Activated B cell treated with CpG ODN at 0.5 μM for 24 hours (primary cell): ENCODE measurements around the gene SAC3D1. TPM values are rescaled to one million over a fixed set of nuclear protein-coding genes. Genes with fewer than 3 reads are reported as not detected.
"Not testable (repeated sequence)": the region's sequence is repeated elsewhere in the genome, so short reads cannot be mapped to it uniquely, and the experiment has no call there.

Experiments used
- ATAC-seq: fragments of 200-7000 bp; cut with Tn5 transposase; one replicate; pipeline ENCODE4 v1.10.0; 2021; ENCODE audit warnings: low read depth, mild to moderate bottlenecking, moderate library complexity
- CTCF ChIA-PET: fragments of 350-600 bp; sonication (Branson Sonifier 250); formaldehyde crosslinking; loops from one replicate; lab custom pipeline; 2021; ENCODE audit warnings: antibody characterized with exemption; lab: Charles Lee
- POLR2A ChIA-PET: fragments of 350-600 bp; sonication (Branson Sonifier 250); formaldehyde crosslinking; loops from one replicate; lab custom pipeline; 2021; ENCODE audit warnings: antibody characterized with exemption; lab: Charles Lee
- DNase-seq: peaks from one replicate; pipeline ENCODE4 v3.0.0; 2022
- H3K27ac Mint-ChIP-seq: one replicate; pipeline ENCODE4 v1.8.0; 2020; ENCODE audit warnings: mixed read lengths
- H3K27me3 Mint-ChIP-seq: one replicate; pipeline ENCODE4 v1.8.0; 2021; ENCODE audit warnings: mixed read lengths
- H3K36me3 Mint-ChIP-seq: one replicate; pipeline ENCODE4 v1.8.0; 2021; ENCODE audit warnings: low read depth, mixed read lengths
- H3K4me1 Mint-ChIP-seq: one replicate; pipeline ENCODE4 v1.8.0; 2021; ENCODE audit warnings: mixed read lengths
- H3K4me3 Mint-ChIP-seq: one replicate; pipeline ENCODE4 v1.8.0; 2020; ENCODE audit warnings: mild to moderate bottlenecking, mixed read lengths
- H3K9me3 Mint-ChIP-seq: one replicate; pipeline ENCODE4 v1.8.0; 2020; ENCODE audit warnings: mixed read lengths
- intact Hi-C: fragments of 100-400 bp; cut with micrococcal nuclease; formaldehyde crosslinking; loops from one replicate; pipeline ENCODE4 v1.15.1; 2024
- total RNA-seq: library from RNA; stranded (reverse); gene quantifications from 2 replicates; pipeline ENCODE4 v1.2.3, GENCODE V29; 2022
- TF ChIP-seq, protein P1 (sequence below): fragments of 200-600 bp; IDR thresholded peaks from one replicate; pipeline ENCODE4 v1.8.0; 2022; ENCODE audit warnings: antibody characterized with exemption, mild to moderate bottlenecking

Gene SAC3D1
- total RNA-seq, 1 donor from 2014 or later: 3.8 TPM

DNA sequence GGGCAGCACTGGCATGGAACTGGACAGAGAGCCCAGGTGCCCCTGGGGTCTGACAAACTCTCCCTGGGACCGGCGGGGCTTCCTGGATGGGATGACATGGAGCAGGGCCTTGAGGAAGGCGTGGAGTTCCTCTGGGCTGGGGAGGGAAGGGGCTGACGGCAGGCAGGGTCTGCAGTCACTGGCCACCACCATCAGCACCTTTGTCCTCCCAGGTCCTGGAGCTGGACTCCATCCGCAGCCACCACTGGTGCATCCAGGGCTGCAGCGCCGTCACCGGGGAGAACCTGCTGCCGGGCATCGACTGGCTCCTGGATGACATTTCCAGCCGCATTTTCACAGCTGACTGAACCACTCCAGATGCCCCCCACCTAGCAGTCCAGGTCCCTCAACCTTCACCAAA lies 19.5 kb upstream of the SAC3D1 start:
- Mint-ChIP-seq H3K4me3 (no peak overlapping the region), H3K27ac (no peak overlapping the region), H3K36me3 (peaks cover 39% of the 10 kb centered on the region), H3K27me3 (no peaks in the 10 kb centered on the region), H3K4me1 (peaks cover 5% of the 10 kb centered on the region), H3K9me3 (no peaks in the 10 kb centered on the region)
- POLR2A ChIA-PET: interaction anchor here (0.6 kb wide), 1 partner anchor 223 kb away, joined by 9 read pairs; no protein-coding TSS in a partner anchor
- intact Hi-C loops: no loop called here
- DNase-seq (no peak), ATAC-seq (no peak)
- TF ChIP-seq, protein P1, sequence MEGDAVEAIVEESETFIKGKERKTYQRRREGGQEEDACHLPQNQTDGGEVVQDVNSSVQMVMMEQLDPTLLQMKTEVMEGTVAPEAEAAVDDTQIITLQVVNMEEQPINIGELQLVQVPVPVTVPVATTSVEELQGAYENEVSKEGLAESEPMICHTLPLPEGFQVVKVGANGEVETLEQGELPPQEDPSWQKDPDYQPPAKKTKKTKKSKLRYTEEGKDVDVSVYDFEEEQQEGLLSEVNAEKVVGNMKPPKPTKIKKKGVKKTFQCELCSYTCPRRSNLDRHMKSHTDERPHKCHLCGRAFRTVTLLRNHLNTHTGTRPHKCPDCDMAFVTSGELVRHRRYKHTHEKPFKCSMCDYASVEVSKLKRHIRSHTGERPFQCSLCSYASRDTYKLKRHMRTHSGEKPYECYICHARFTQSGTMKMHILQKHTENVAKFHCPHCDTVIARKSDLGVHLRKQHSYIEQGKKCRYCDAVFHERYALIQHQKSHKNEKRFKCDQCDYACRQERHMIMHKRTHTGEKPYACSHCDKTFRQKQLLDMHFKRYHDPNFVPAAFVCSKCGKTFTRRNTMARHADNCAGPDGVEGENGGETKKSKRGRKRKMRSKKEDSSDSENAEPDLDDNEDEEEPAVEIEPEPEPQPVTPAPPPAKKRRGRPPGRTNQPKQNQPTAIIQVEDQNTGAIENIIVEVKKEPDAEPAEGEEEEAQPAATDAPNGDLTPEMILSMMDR: no peak
- CTCF ChIA-PET: no interaction called here

DNA sequence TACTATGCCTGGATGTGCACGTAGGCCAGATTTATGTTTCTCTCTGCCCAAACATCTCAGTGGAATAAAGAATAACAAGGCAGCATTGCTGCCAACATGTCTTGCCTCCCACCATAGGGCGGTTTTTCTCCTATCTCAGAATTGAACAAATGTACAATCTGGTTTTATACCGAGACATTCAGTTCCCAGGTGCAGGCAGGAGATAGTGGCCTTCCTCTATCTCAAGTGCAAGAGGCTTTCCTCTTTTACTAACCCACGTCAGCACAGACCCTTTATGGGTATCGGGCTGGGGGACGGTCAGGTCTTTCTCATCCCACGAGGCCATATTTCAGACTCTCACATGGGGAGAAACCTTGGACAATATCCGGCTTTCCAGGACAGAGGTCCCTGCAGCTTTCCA lies 17.5 kb upstream of the SAC3D1 start:
- H3K4me1 Mint-ChIP-seq: peaks cover 18% of the 10 kb centered on the region
- CTCF ChIA-PET, H3K9me3 Mint-ChIP-seq, DNase-seq, H3K4me3 Mint-ChIP-seq, ATAC-seq, intact Hi-C loops, POLR2A ChIA-PET, H3K27me3 Mint-ChIP-seq, H3K27ac Mint-ChIP-seq: not testable (repeated sequence)
- H3K36me3 Mint-ChIP-seq: peaks cover 28% of the 10 kb centered on the region

DNA sequence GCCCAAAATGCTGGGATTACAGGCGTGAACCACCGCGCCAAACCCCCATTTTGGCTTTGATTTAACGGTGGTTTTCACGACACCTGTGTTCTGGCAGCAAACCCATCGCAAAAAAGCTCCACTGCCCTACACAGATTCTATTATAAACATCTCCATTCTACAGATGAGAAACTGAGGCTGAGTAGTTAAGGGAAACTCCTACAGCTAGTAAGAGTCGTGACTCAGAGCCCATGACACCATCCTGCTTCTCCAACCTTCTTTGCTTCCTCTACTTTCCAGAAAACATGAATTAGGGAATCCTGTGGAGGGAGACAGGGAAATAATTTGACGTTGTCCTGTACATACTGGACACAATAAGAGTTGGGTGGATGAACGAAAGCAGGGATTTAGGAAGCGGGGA lies 14.2 kb upstream of the SAC3D1 start:
- H3K36me3 Mint-ChIP-seq: peaks cover 7% of the 10 kb centered on the region
- H3K4me3 Mint-ChIP-seq: peak overlapping the region; percentile 85
- DNase-seq (no peak), ATAC-seq (no peak)
- H3K9me3 Mint-ChIP-seq: no peaks in the 10 kb centered on the region
- ChIA-PET CTCF (interaction anchor here (0.9 to 2.1 kb wide), 3 partner anchors 13 to 103 kb away, joined by 3 to 5 read pairs (median 4); partner anchors contain the start of genes ARL2 and TM7SF2), POLR2A (interaction anchor here (0.6 to 1.5 kb wide), 7 partner anchors 11 to 283 kb away, joined by 3 to 9 read pairs (median 4); partner anchors contain the start of genes ARL2, PPP2R5B, RASGRP2 and SAC3D1)
- H3K4me1 Mint-ChIP-seq: peaks cover 21% of the 10 kb centered on the region
- intact Hi-C loops: loop anchor here (1.0 to 5.0 kb wide), 9 partner anchors 13 to 545 kb away; partner anchors contain the start of genes ARL2, ATG2A, CAPN1 and CDCA5
- H3K27ac Mint-ChIP-seq: peak overlapping the region; percentile 88
- TF ChIP-seq, protein P1: no peak
- no peaks in the 10 kb centered on the region for H3K27me3 Mint-ChIP-seq

DNA sequence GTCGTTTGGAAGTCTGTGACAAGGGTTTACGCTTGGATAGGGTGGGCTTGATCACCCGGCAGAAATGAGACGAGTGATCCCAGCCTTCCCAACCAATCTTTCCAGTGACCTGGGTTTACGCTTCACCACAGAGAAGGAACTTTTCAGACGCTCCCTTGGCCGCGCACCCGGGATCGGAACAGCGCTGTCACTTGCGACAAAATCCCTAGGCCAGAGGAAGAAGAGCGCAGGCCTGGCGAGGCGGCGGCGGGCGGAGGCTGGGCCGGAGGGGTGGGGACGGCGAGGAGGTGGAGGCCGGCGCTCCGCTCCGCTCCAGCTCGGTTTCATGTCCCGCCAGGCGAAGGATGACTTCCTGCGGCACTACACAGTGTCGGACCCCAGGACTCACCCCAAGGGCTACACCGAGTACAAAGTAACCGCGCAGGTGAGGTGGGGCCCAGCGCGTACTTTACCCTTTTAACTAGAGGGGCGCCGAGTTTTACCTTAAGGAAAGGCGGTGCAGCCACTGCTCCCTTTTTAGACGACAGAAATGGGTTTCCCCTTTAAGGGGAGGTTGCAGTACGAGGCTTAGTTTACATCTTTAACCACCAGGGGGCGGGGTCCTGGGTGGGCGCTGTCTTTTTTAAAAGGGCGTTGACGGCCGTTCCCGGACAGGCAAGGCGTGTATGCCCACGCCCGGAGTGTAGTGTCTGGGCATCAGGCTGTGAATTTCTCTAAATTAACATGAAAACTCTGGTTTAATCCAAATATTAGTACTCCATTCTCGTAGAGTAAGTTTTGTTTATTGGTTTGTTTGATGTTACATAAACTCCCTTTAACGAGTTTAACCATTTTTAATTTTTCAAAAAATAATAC lies 13.6 kb upstream of the SAC3D1 start, which contains the start of gene SNX15:
Gene SNX15 (plus strand): TSS at position 227 of the 855 bp plus-strand sequence. CDS start 99 bp downstream, at position 326.
- H3K36me3 Mint-ChIP-seq: peaks cover under 1% of the 10 kb centered on the region
- H3K4me3 Mint-ChIP-seq: peak within 1 kb of the TSS; percentile 85
- H3K9me3 Mint-ChIP-seq: no peaks in the 10 kb centered on the region
- ChIA-PET POLR2A (interaction anchor here (0.6 to 1.5 kb wide), 6 partner anchors 12 to 284 kb away, joined by 3 to 9 read pairs (median 5); partner anchors contain the start of genes ARL2, PPP2R5B, RASGRP2 and SAC3D1), CTCF (interaction anchor here (0.9 to 2.1 kb wide), 3 partner anchors 13 to 104 kb away, joined by 3 to 5 read pairs (median 4); partner anchors contain the start of genes ARL2 and TM7SF2)
- TF ChIP-seq, protein P1: no peak
- no peaks in the 10 kb centered on the region for H3K27me3 Mint-ChIP-seq
- ATAC-seq (peak; percentile 90), DNase-seq (peak; percentile 72)
- H3K27ac Mint-ChIP-seq: peak within 1 kb of the TSS; percentile 88
- H3K4me1 Mint-ChIP-seq: peaks cover 21% of the 10 kb centered on the region
- intact Hi-C loops: loop anchor here (1.0 to 5.0 kb wide), 9 partner anchors 13 to 545 kb away; partner anchors contain the start of genes ARL2, ATG2A, CAPN1 and CDCA5

DNA sequence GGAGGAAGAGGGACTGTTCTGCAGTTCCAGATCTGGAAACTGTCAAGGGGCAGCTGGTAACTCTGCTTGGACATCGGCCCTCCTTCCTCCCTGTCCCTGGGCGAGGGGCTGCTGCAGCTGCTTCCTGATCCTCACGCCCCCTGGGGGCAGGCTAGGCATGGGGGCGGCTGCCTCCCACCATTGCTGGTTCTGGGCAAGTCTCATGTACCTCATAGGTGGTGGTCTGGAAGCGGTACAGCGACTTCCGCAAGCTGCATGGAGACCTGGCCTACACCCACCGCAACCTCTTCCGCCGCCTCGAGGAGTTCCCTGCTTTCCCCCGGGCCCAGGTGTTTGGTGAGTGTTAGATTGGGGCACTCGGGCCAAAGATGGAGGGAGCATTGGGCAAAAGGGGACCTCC lies 8.8 kb upstream of the SAC3D1 start:
- Mint-ChIP-seq H3K27me3 (no peaks in the 10 kb centered on the region), H3K4me1 (peaks cover 16% of the 10 kb centered on the region), H3K4me3 (no peak overlapping the region), H3K9me3 (no peaks in the 10 kb centered on the region), H3K27ac (no peak overlapping the region), H3K36me3 (peaks cover 16% of the 10 kb centered on the region)
- DNase-seq: no peak
- intact Hi-C loops: no loop called here
- ChIA-PET CTCF (no interaction called here), POLR2A (no interaction called here)
- no peak for ATAC-seq
- TF ChIP-seq, protein P1: no peak
